Measurements from ENCODE around the gene ZNF816. TPM values are rescaled to one million over a fixed set of nuclear protein-coding genes. Genes with fewer than 3 reads are reported as not detected.

ZNF816 gene
- total and polyA plus RNA-seq, 2 of the 8 experiments (the other 6 are each of a cell fraction or from before 2014, with no cell fraction given) = 2.7 to 13.2 TPM

- peak; percentile 22 to 76 (median 52) for TF ChIP-seq CTCF (IDR thresholded peaks at IDR 0.05; ENCODE audit: control extremely low read depth in 1 of 3, insufficient read depth in 1 of 3, low read depth in 1 of 3, low read length in 3 of 3)
Measured at GRCh38 chr19:52993342-52994178, 30.9 kb upstream of the ZNF816 start (continued).

Data from H1 (cell line).